ENCODE measurements around the gene RNPEPL1.

- no peak for TF ChIP-seq POLR2A (IDR thresholded peaks at IDR 0.05; ENCODE audit: low read depth, low read length)
- TF ChIP-seq SPI1 (IDR thresholded peaks at IDR 0.05; ENCODE audit: low read depth, low read length) = no peak
Observed at GRCh38 chr2:240577281-240578109, 9.2 kb downstream of the RNPEPL1 start.
